ENCODE results near the gene ZNF805. TPM values are rescaled to one million over a fixed set of nuclear protein-coding genes. Genes with fewer than 3 reads are reported as not detected.

The ZNF805 gene
- total RNA-seq, 4 donors from 2014 or later = 11.1 to 21.3 (median 14.5) TPM

GRCh38 chr19:57233207-57233606 is 7.2 kb upstream of the ZNF805 start:
- no peaks in the 10 kb centered on the region for H3K27me3 ChIP-seq
- H3K36me3 ChIP-seq = no peaks in the 10 kb centered on the region
- H3K9me3 ChIP-seq = no peaks in the 10 kb centered on the region
- in situ Hi-C loops (cut with MboI; ENCODE audit: low pct_ligation_motif_present in 1 of 4, low pct_unique_long_range_greater_than_20kb in 1 of 4, low sequenced_read_pairs in 3 of 4) (no loop called here), intact Hi-C loops (cut with DNase I; ENCODE audit: low total_unique reads) (no loop called here)
- 67% methylated on average over 1 of the region's 1 CpG; no CpG with 5 or more reads in 1 of the 2 donors for WGBS, 2 donors (ENCODE audit: low coverage in 1 of 2)
- H3K4me3 ChIP-seq = no peak overlapping the region
- DNase-seq = no peak
- TF ChIP-seq POLR2A (IDR thresholded peaks at IDR 0.05) = no peak
- no peak for TF ChIP-seq POLR2AphosphoS5 (IDR thresholded peaks at IDR 0.05)
- TF ChIP-seq CTCF (IDR thresholded peaks at IDR 0.05) = no peak
- no peak for TF ChIP-seq EP300 (IDR thresholded peaks at IDR 0.05; ENCODE audit: low read depth)
- H3K4me1 ChIP-seq = no peaks in the 10 kb centered on the region
- no peak overlapping the region for H3K27ac ChIP-seq

- intact Hi-C loops (cut with DNase I; ENCODE audit: low total_unique reads) = loop anchor here (2.0 kb wide), 1 partner anchor 41 kb away; the partner anchor contains the start of gene ZNF460
- no peak for DNase-seq
- in situ Hi-C loops (cut with MboI; ENCODE audit: low pct_ligation_motif_present in 1 of 4, low pct_unique_long_range_greater_than_20kb in 1 of 4, low sequenced_read_pairs in 3 of 4) = no loop called here
These were observed 486 bp upstream of the ZNF805 start for GRCh38 chr19:57239982-57240310.

GRCh38 chr19:57241176-57241575 is 744 bp downstream of the ZNF805 start:
- no peak for TF ChIP-seq EP300 (IDR thresholded peaks at IDR 0.05; ENCODE audit: low read depth)
- no peak for TF ChIP-seq POLR2AphosphoS5 (IDR thresholded peaks at IDR 0.05)
- no peak for TF ChIP-seq CTCF (IDR thresholded peaks at IDR 0.05)
- no peak for TF ChIP-seq POLR2A (IDR thresholded peaks at IDR 0.05)
- DNase-seq = no peak
- Histone ChIP-seq H3K4me3 (peak overlapping the region; percentile 85 to 96 (median 86)), H3K27me3 (no peaks in the 10 kb centered on the region), H3K36me3 (peaks cover 0 to 16% (median 8%) of the 10 kb centered on the region in 4 donors), H3K27ac (peak overlapping the region; percentile 90 to 95 (median 92)), H3K4me1 (peaks cover 7 to 24% (median 18%) of the 10 kb centered on the region in 4 donors), H3K9me3 (no peaks in the 10 kb centered on the region)
- in situ Hi-C loops (cut with MboI; ENCODE audit: low pct_ligation_motif_present in 1 of 4, low pct_unique_long_range_greater_than_20kb in 1 of 4, low sequenced_read_pairs in 3 of 4) (no loop called here), intact Hi-C loops (cut with DNase I; ENCODE audit: low total_unique reads) (loop anchor here (2.0 kb wide), 1 partner anchor 40 kb away; the partner anchor contains the start of gene ZNF460)
- WGBS, 2 donors (ENCODE audit: low coverage in 1 of 2) = 18 to 37% methylated on average over 3 to 7 of the region's 7 CpGs

More at GRCh38 chr19:57239982-57240310, 486 bp upstream of the ZNF805 start:
- no peak for TF ChIP-seq EP300 (IDR thresholded peaks at IDR 0.05; ENCODE audit: low read depth)
- TF ChIP-seq CTCF (IDR thresholded peaks at IDR 0.05) = no peak
- no peak for TF ChIP-seq POLR2AphosphoS5 (IDR thresholded peaks at IDR 0.05)
- no peak for TF ChIP-seq POLR2A (IDR thresholded peaks at IDR 0.05)
- H3K27me3 ChIP-seq = no peaks in the 10 kb centered on the region
- H3K4me1 ChIP-seq = peaks cover 7 to 24% (median 18%) of the 10 kb centered on the region in 4 donors
- H3K9me3 ChIP-seq = no peaks in the 10 kb centered on the region
- 20 to 50% methylated on average over 1 to 12 of the region's 12 CpGs for WGBS, 2 donors (ENCODE audit: low coverage in 1 of 2)
- H3K27ac ChIP-seq = peak overlapping the region; percentile 90 to 95 (median 92)
- H3K4me3 ChIP-seq = peak overlapping the region; percentile 85 to 96 (median 86)
- peaks cover 0 to 12% (median 2%) of the 10 kb centered on the region in 4 donors for H3K36me3 ChIP-seq

- in situ Hi-C loops (cut with MboI; ENCODE audit: low pct_ligation_motif_present in 1 of 4, low pct_unique_long_range_greater_than_20kb in 1 of 4, low sequenced_read_pairs in 3 of 4) (no loop called here), intact Hi-C loops (cut with DNase I; ENCODE audit: low total_unique reads) (no loop called here)
- Histone ChIP-seq H3K4me3 (no peak overlapping the region), H3K4me1 (peaks cover 7 to 24% (median 18%) of the 10 kb centered on the region in 4 donors), H3K9me3 (no peaks in the 10 kb centered on the region), H3K36me3 (peaks cover 0 to 30% (median 13%) of the 10 kb centered on the region in 4 donors), H3K27me3 (no peaks in the 10 kb centered on the region), H3K27ac (no peak overlapping the region)
- 80 to 96% methylated on average over 1 to 5 of the region's 5 CpGs for WGBS, 2 donors (ENCODE audit: low coverage in 1 of 2)
- TF ChIP-seq POLR2A (IDR thresholded peaks at IDR 0.05) (no peak), POLR2AphosphoS5 (IDR thresholded peaks at IDR 0.05) (no peak), EP300 (IDR thresholded peaks at IDR 0.05; ENCODE audit: low read depth) (no peak), CTCF (IDR thresholded peaks at IDR 0.05) (no peak)
- DNase-seq = no peak
These were observed 2.4 kb downstream of the ZNF805 start for GRCh38 chr19:57242821-57243220.

Measured in transverse colon (tissue), 4 donors.